GM23248 (cell line): Measurements from ENCODE around the gene EYA4.

ENCODE experiments used
- EZH2 ChIP-seq: fragments of 200-600 bp; sonication (generic); IDR thresholded peaks from 2 replicates; pipeline ENCODE4 v1.6.1; 2018; ENCODE audit warnings: antibody characterized with exemption, mild to moderate bottlenecking; ENCODE audit not compliant: insufficient read depth, poor library complexity, severe bottlenecking
- EZH2phosphoT487 ChIP-seq: fragments of 200-600 bp; sonication (generic); IDR thresholded peaks from 2 replicates; pipeline ENCODE4 v1.6.1; 2018; ENCODE audit warnings: antibody characterized with exemption, moderate library complexity, mild to moderate bottlenecking, low read depth; ENCODE audit not compliant: insufficient read depth

- TF ChIP-seq EZH2phosphoT487 (no peak), EZH2 (no peak)
These were observed 16.5 kb downstream of the EYA4 start for GRCh38 chr6:133257545-133258105.
